Peyer's patch (tissue), 4 donors: ENCODE results near the gene KPNA5.

Experiments used
- CTCF ChIP-seq, 6 experiments: fragments of 450-650 bp in 4 of 6; fragments of 200-600 bp in 2 of 6; sonication (generic) in 1 of 6; IDR thresholded peaks; one replicate each; pipeline ENCODE4 v1.5.1; 2017 to 2019; ENCODE audit warnings: antibody characterized with exemption in 6 of 6, mild to moderate bottlenecking in 3 of 6, moderate library complexity in 1 of 6
- POLR2A ChIP-seq, 2 donors: fragments of 450-650 bp; IDR thresholded peaks; one replicate each; pipeline ENCODE4 v1.5.1; 2017; ENCODE audit warnings: antibody characterized with exemption in 2 of 2, mild to moderate bottlenecking in 2 of 2, moderate library complexity in 2 of 2

DNA sequence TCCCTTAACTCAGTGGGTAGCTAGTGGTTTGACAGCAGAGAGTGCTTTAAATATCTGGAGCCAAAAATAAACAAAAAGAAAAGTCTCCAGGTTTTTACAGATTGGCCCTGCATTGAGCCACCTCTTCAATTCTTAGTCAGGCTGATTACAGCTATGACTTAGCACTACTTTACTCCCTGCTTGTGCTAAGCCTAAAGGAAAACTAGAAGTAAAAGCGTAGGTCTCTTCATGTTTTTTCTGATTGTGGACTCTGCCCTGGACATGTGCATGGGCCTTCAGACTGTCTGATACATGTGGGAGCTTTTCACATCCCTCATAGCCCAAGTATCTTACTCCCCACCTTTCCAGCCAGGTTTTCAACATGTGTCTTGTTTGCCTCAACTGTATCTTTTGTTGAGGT is 33.3 kb downstream of the KPNA5 start:
- TF ChIP-seq CTCF (IDR thresholded peaks at IDR 0.05) (no peak), POLR2A (IDR thresholded peaks at IDR 0.05) (no peak)
